Uterus (tissue), 2 donors: Measurements from ENCODE around the gene VIT.

ENCODE experiments used
- CTCF ChIP-seq, 4 experiments: fragments of 200-600 bp in 2 of 4; fragments of 450-650 bp in 2 of 4; sonication (generic) in 2 of 4; IDR thresholded peaks; one replicate each; pipeline ENCODE4 v1.5.1; 2016 to 2019; ENCODE audit warnings: antibody characterized with exemption in 4 of 4, mild to moderate bottlenecking in 2 of 4, moderate library complexity in 1 of 4
- POLR2A ChIP-seq, 2 donors: fragments of 450-650 bp; IDR thresholded peaks; one replicate each; pipeline ENCODE4 v1.6.1; 2016; ENCODE audit warnings: antibody characterized with exemption in 2 of 2, mild to moderate bottlenecking in 1 of 2, moderate library complexity in 1 of 2

GRCh38 chr2:36658277-36658748 is 38.2 kb upstream of the VIT start:
- TF ChIP-seq POLR2A (IDR thresholded peaks at IDR 0.05) (no peak), CTCF (IDR thresholded peaks at IDR 0.05) (no peak)
